HCT116 (cell line): ENCODE data around the gene SMTNL1. TPM values are rescaled to one million over a fixed set of nuclear protein-coding genes. Genes with fewer than 3 reads are reported as not detected.

Experiments
- ATAC-seq: fragments of 200-7000 bp; cut with Tn5 transposase; 2 replicates; pipeline ENCODE4 v1.9.1; 2020; ENCODE audit warnings: mild to moderate bottlenecking, moderate library complexity
- BruUV-seq: library from RNA; stranded (reverse); fragments of 400-500 nt; replicated peaks from 2 replicates; lab custom pipeline; 2021; lab: Mats Ljungman, UMichigan
- CTCF ChIA-PET: fragments of 300-600 bp; sonication (Branson Sonifier 250); formaldehyde crosslinking; loops from one replicate; lab custom pipeline; 2021; ENCODE audit warnings: antibody characterized with exemption; lab: Charles Lee
- POLR2A ChIA-PET: fragments of 300-600, 350-600 bp; sonication (Branson Sonifier 250); formaldehyde crosslinking; loops from one replicate; lab custom pipeline; 2021; ENCODE audit warnings: antibody characterized with exemption; lab: Charles Lee
- RAD21 ChIA-PET, 2 experiments: fragments of 300-600 bp; sonication (Branson Sonifier 250); formaldehyde crosslinking; loops; one replicate each; lab custom pipeline; 2023; ENCODE audit warnings: low total read pairs in 2 of 2; ENCODE audit not compliant: uncharacterized antibody in 2 of 2, unreplicated experiment in 2 of 2, low non-redundant PET in 1 of 2; lab: Charles Lee
- DNase-seq: peaks from one replicate; pipeline ENCODE4 v3.0.0-alpha.2; 2010; ENCODE audit warnings: low read depth, low spot score
- H2AFZ ChIP-seq: fragments of 200-600 bp; shearing (Covaris generic), sonication (generic); 2 replicates; pipeline ENCODE4 v1.6.1; 2017; ENCODE audit warnings: low read depth, mixed run types, mixed read lengths, antibody characterized with exemption, low read length; ENCODE audit not compliant: poor library complexity, severe bottlenecking
- H3K27ac ChIP-seq: 2 replicates; pipeline ENCODE4 v1.5.1; 2012; ENCODE audit warnings: low read depth, low read length
- H3K27me3 ChIP-seq: fragments of 200-600 bp; sonication (generic); 2 replicates; pipeline ENCODE4 v1.6.1; 2016; ENCODE audit warnings: mixed run types, low read length, mixed read lengths; ENCODE audit not compliant: insufficient read depth
- H3K36me3 ChIP-seq, 2 experiments: fragments of 200-500 bp in 1 of 2; fragments of 200-600 bp in 1 of 2; sonication (Bioruptor generic) in 1 of 2; sonication (generic) in 1 of 2; 2 replicates each; pipeline versions ENCODE4 v1.5.1 to v1.6.1; 2014 to 2016; ENCODE audit warnings: low read length in 2 of 2, inconsistent platforms in 1 of 2, mixed read lengths in 1 of 2, mixed run types in 1 of 2; ENCODE audit not compliant: insufficient read depth in 2 of 2, control insufficient read depth in 1 of 2
- H3K4me1 ChIP-seq, 2 experiments: fragments of 200-600 bp in 1 of 2; sonication (generic) in 1 of 2; 2 replicates each; pipeline versions ENCODE4 v1.5.1 to v1.6.1; 2012 to 2017; ENCODE audit warnings: low read length in 2 of 2, inconsistent platforms in 1 of 2, mild to moderate bottlenecking in 1 of 2, mixed read lengths in 1 of 2, mixed run types in 1 of 2, moderate library complexity in 1 of 2; ENCODE audit not compliant: insufficient read depth in 2 of 2, control insufficient read depth in 1 of 2
- H3K4me2 ChIP-seq: fragments of 200-600 bp; sonication (generic); 2 replicates; pipeline ENCODE4 v1.6.1; 2017; ENCODE audit warnings: mixed run types, low read length, mixed read lengths
- H3K4me3 ChIP-seq, 2 experiments: fragments of 200-600 bp in 1 of 2; sonication (generic) in 1 of 2; replicated peaks in 1 of 2; 2 replicates each; pipeline ENCODE4 v1.5.1; 2011 to 2016; ENCODE audit warnings: low read length in 2 of 2, control low read depth in 1 of 2, low read depth in 1 of 2, mild to moderate bottlenecking in 1 of 2, mixed read lengths in 1 of 2, mixed run types in 1 of 2
- H3K79me2 ChIP-seq: fragments of 200-600 bp; sonication (generic); 2 replicates; pipeline ENCODE4 v1.6.1; 2017; ENCODE audit warnings: mild to moderate bottlenecking, mixed run types, low read length, moderate library complexity, mixed read lengths; ENCODE audit not compliant: insufficient read depth
- H3K9ac ChIP-seq: fragments of 200-600 bp; sonication (generic); 2 replicates; pipeline ENCODE4 v1.6.1; 2016; ENCODE audit warnings: low read length, mixed read lengths
- H3K9me2 ChIP-seq: fragments of 200-600 bp; sonication (generic), shearing (Covaris generic); 2 replicates; pipeline ENCODE4 v1.6.1; 2017; ENCODE audit warnings: mixed run types, mild to moderate bottlenecking, moderate library complexity; ENCODE audit not compliant: insufficient read depth
- H3K9me3 ChIP-seq, 2 experiments: fragments of 200-500 bp in 1 of 2; fragments of 200-600 bp in 1 of 2; sonication (Bioruptor generic) in 1 of 2; sonication (generic) in 1 of 2; 2 replicates each; pipeline ENCODE4 v1.6.1; 2014 to 2017; ENCODE audit warnings: low read length in 2 of 2, mixed read lengths in 2 of 2, inconsistent platforms in 1 of 2, low read depth in 1 of 2, mild to moderate bottlenecking in 1 of 2, mixed run types in 1 of 2, moderate library complexity in 1 of 2; ENCODE audit not compliant: control insufficient read depth in 1 of 2, insufficient read depth in 1 of 2
- H4K20me1 ChIP-seq: fragments of 200-600 bp; sonication (generic), shearing (Covaris generic); 2 replicates; pipeline ENCODE4 v1.6.1; 2017; ENCODE audit warnings: mixed run types, mild to moderate bottlenecking, moderate library complexity; ENCODE audit not compliant: insufficient read depth
- CBX3 ChIP-seq: IDR thresholded peaks from 2 replicates; pipeline ENCODE4 v1.6.1; 2012; ENCODE audit warnings: low read depth
- CEBPB ChIP-seq: IDR thresholded peaks from 2 replicates; pipeline ENCODE4 v1.6.1; 2012; ENCODE audit warnings: low read depth
- EGR1 ChIP-seq: IDR thresholded peaks from 2 replicates; pipeline ENCODE4 v1.6.1; 2012; ENCODE audit warnings: low read depth
- EZH2 ChIP-seq: fragments of 200-600 bp; sonication (generic); IDR thresholded peaks from 2 replicates; pipeline ENCODE4 v1.6.1; 2017; ENCODE audit warnings: antibody characterized with exemption, mixed run types
- FOSL1 ChIP-seq: IDR thresholded peaks from 2 replicates; pipeline ENCODE4 v1.6.1; 2012; ENCODE audit warnings: low read depth
- RAD21 ChIP-seq: IDR thresholded peaks from 2 replicates; pipeline ENCODE4 v1.6.1; 2012; ENCODE audit warnings: low read depth, mild to moderate bottlenecking
- TCF7L2 ChIP-seq: IDR thresholded peaks from 2 replicates; pipeline ENCODE4 v1.7.0; 2011; ENCODE audit warnings: borderline replicate concordance, inconsistent platforms; ENCODE audit not compliant: insufficient read depth, insufficient read length; ENCODE audit errors: extremely low read depth
- ZBTB33 ChIP-seq: IDR thresholded peaks from 2 replicates; pipeline ENCODE4 v1.6.1; 2011; ENCODE audit warnings: mild to moderate bottlenecking, low read length, moderate library complexity; ENCODE audit not compliant: insufficient replicate concordance; ENCODE audit errors: extremely low read depth
- ZNF274 ChIP-seq: fragments of 200-500 bp; sonication (Bioruptor generic); IDR thresholded peaks from 2 replicates; pipeline ENCODE4 v1.6.1; 2014; ENCODE audit warnings: mild to moderate bottlenecking, low read depth, low read length, inconsistent platforms
- intact Hi-C: fragments of 100-400 bp; cut with micrococcal nuclease; formaldehyde crosslinking; loops from 2 replicates; pipeline ENCODE4 v1.10.0; 2022
- total RNA-seq: library from RNA; stranded (reverse); gene quantifications from one replicate; pipeline ENCODE4 v1.2.1, GENCODE V29; 2021; ENCODE audit not compliant: unreplicated experiment
- TF ChIP-seq, protein P1 (sequence below): IDR thresholded peaks from 2 replicates; pipeline ENCODE4 v1.6.1; 2012
- TF ChIP-seq, protein P2 (sequence below): IDR thresholded peaks from 2 replicates; pipeline ENCODE4 v1.6.1; 2012

The SMTNL1 gene
- total RNA-seq, 1 experiment from 2014 or later: not detected

- peaks cover 9 to 17% of the 10 kb centered on the region in 2 experiments; a peak in 3 of 4 replicates for H3K4me1 ChIP-seq
These were observed 36.9 kb upstream of the SMTNL1 start for GRCh38 chr11:57500515-57500914.

More at GRCh38 chr11:57500515-57500914, 36.9 kb upstream of the SMTNL1 start:
- no peak overlapping the region for H3K9ac ChIP-seq
- no peak for TF ChIP-seq EGR1
- TF ChIP-seq, protein P1, sequence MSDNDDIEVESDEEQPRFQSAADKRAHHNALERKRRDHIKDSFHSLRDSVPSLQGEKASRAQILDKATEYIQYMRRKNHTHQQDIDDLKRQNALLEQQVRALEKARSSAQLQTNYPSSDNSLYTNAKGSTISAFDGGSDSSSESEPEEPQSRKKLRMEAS: no peak
- TF ChIP-seq TCF7L2: no peak
- TF ChIP-seq RAD21: no peak
- no peak for TF ChIP-seq FOSL1
- no peak for TF ChIP-seq ZNF274
- no peak for TF ChIP-seq EZH2
- no peak for TF ChIP-seq CBX3
- TF ChIP-seq, protein P2, sequence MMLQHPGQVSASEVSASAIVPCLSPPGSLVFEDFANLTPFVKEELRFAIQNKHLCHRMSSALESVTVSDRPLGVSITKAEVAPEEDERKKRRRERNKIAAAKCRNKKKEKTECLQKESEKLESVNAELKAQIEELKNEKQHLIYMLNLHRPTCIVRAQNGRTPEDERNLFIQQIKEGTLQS: no peak
- no peak for TF ChIP-seq CEBPB
- TF ChIP-seq ZBTB33: no peak
- H3K36me3 ChIP-seq: no peaks in the 10 kb centered on the region
- no peaks in the 10 kb centered on the region for H3K79me2 ChIP-seq
- intact Hi-C loops: no loop called here
- BruUV-seq: no TSS peak
- DNase-seq: no peak
- CTCF ChIA-PET: no interaction called here
- no peak overlapping the region; the same call in 1 of the 2 replicates for H3K27ac ChIP-seq
- no peak for ATAC-seq
- H3K9me3 ChIP-seq: no peaks in the 10 kb centered on the region
- H3K9me2 ChIP-seq: no peaks in the 10 kb centered on the region
- POLR2A ChIA-PET: no interaction called here
- no peak overlapping the region for H3K4me2 ChIP-seq
- RAD21 ChIA-PET: no interaction called here
- H3K4me3 ChIP-seq: no peak overlapping the region
- no peaks in the 10 kb centered on the region for H3K27me3 ChIP-seq
- H4K20me1 ChIP-seq: no peaks in the 10 kb centered on the region
- no peak overlapping the region for H2AFZ ChIP-seq
